Measurements from ENCODE around the gene SHROOM4. TPM values are rescaled to one million over a fixed set of nuclear protein-coding genes. Genes with fewer than 3 reads are reported as not detected.

Gene SHROOM4
- total and polyA plus RNA-seq, 2 of the 13 experiments (the other 11 are each of a cell fraction or from before 2014, with no cell fraction given), result 0.08 to 0.18 TPM

DNA sequence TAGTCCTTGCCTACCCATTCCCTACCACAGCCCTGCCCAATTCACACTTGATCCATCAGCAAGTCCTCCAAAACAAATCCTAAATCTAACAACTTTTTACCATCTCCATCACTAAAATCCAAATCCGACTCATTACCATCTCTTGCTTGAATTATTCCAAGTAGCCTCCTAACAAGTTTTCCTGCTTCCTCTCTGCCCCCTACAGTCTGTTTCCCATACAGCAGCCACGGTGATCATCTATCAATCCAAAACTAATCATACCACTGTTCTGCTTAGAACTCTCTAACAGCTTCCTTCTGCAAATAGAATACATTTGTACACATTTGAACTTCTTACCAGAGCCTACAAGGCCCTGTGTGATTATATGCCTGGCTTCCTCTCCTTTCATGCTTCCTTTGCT lies 133.0 kb downstream of the SHROOM4 start (continued):
- TF ChIP-seq, protein P1, sequence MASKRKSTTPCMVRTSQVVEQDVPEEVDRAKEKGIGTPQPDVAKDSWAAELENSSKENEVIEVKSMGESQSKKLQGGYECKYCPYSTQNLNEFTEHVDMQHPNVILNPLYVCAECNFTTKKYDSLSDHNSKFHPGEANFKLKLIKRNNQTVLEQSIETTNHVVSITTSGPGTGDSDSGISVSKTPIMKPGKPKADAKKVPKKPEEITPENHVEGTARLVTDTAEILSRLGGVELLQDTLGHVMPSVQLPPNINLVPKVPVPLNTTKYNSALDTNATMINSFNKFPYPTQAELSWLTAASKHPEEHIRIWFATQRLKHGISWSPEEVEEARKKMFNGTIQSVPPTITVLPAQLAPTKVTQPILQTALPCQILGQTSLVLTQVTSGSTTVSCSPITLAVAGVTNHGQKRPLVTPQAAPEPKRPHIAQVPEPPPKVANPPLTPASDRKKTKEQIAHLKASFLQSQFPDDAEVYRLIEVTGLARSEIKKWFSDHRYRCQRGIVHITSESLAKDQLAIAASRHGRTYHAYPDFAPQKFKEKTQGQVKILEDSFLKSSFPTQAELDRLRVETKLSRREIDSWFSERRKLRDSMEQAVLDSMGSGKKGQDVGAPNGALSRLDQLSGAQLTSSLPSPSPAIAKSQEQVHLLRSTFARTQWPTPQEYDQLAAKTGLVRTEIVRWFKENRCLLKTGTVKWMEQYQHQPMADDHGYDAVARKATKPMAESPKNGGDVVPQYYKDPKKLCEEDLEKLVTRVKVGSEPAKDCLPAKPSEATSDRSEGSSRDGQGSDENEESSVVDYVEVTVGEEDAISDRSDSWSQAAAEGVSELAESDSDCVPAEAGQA (IDR thresholded peaks at IDR 0.05; ENCODE audit: low read depth), result no peak
- TF ChIP-seq, protein P1 (CRISPR knock-in tag; IDR thresholded peaks at IDR 0.05; ENCODE audit: borderline replicate concordance), result no peak
- TF ChIP-seq ZFP82 (CRISPR knock-in tag; IDR thresholded peaks at IDR 0.05; ENCODE audit: borderline replicate concordance) (no peak), NFIB (CRISPR knock-in tag; IDR thresholded peaks at IDR 0.05; ENCODE audit: borderline replicate concordance) (no peak), ARID4A (CRISPR knock-in tag; IDR thresholded peaks at IDR 0.05; ENCODE audit: borderline replicate concordance) (no peak), ATF7-NPFF (CRISPR knock-in tag; IDR thresholded peaks at IDR 0.05; ENCODE audit: low read depth) (no peak), SMYD3 (CRISPR knock-in tag; IDR thresholded peaks at IDR 0.05) (no peak), NKX3-1 (CRISPR knock-in tag; IDR thresholded peaks at IDR 0.05) (no peak)

Data from HepG2 (cell line).